Trophoblast cell (in vitro differentiated cells and primary cell): ENCODE measurements around the gene TPD52L1.
"Not testable (repeated sequence)": the region's sequence is repeated elsewhere in the genome, so short reads cannot be mapped to it uniquely, and the experiment has no call there.

ENCODE experiments used
- DNase-seq, 2 donors: peaks; one replicate each; pipeline ENCODE4 v3.0.0-alpha.2; 2016
- H2AFZ ChIP-seq: 2 replicates; pipeline ENCODE4 v1.6.1; 2013; ENCODE audit warnings: low read length, moderate library complexity, mild to moderate bottlenecking; ENCODE audit not compliant: insufficient read depth, poor library complexity
- H2AK5ac ChIP-seq: 2 replicates; pipeline ENCODE4 v1.6.1; 2013; ENCODE audit warnings: mild to moderate bottlenecking, low read length
- H2BK120ac ChIP-seq: 2 replicates; pipeline ENCODE4 v1.6.1; 2013; ENCODE audit warnings: low read length, mild to moderate bottlenecking, moderate library complexity; ENCODE audit not compliant: insufficient read depth, poor library complexity
- H2BK12ac ChIP-seq: 2 replicates; pipeline ENCODE4 v1.6.1; 2013; ENCODE audit warnings: mild to moderate bottlenecking, low read length, moderate library complexity
- H2BK5ac ChIP-seq: 2 replicates; pipeline ENCODE4 v1.6.1; 2013; ENCODE audit warnings: low read length, low read depth, moderate library complexity, mild to moderate bottlenecking; ENCODE audit not compliant: poor library complexity
- H3K14ac ChIP-seq: 2 replicates; pipeline ENCODE4 v1.6.1; 2013; ENCODE audit warnings: mild to moderate bottlenecking, low read length
- H3K18ac ChIP-seq: 2 replicates; pipeline ENCODE4 v1.6.1; 2013; ENCODE audit warnings: mild to moderate bottlenecking, low read length
- H3K23ac ChIP-seq: 2 replicates; pipeline ENCODE4 v1.6.1; 2013; ENCODE audit warnings: low read length
- H3K27ac ChIP-seq: 2 replicates; pipeline ENCODE4 v1.5.1; 2013; ENCODE audit warnings: low read depth, mild to moderate bottlenecking, inconsistent platforms, low read length, moderate library complexity
- H3K27me3 ChIP-seq: 2 replicates; pipeline ENCODE4 v1.6.1; 2013; ENCODE audit warnings: inconsistent platforms, mild to moderate bottlenecking, low read length, moderate library complexity; ENCODE audit not compliant: insufficient read depth
- H3K36me3 ChIP-seq, 2 experiments: 1 replicate in 1 of 2; 2 replicates in 1 of 2; pipeline ENCODE4 v1.6.1; 2013; ENCODE audit warnings: low read length in 2 of 2, mild to moderate bottlenecking in 2 of 2, moderate library complexity in 1 of 2; ENCODE audit not compliant: insufficient read depth in 2 of 2, control insufficient read depth in 1 of 2
- H3K4ac ChIP-seq: 2 replicates; pipeline ENCODE4 v1.6.1; 2013; ENCODE audit warnings: low read depth, mild to moderate bottlenecking, low read length, moderate library complexity
- H3K4me1 ChIP-seq, 2 experiments: 1 replicate in 1 of 2; 2 replicates in 1 of 2; pipeline ENCODE4 v1.6.1; 2013; ENCODE audit warnings: low read length in 2 of 2, mild to moderate bottlenecking in 2 of 2, moderate library complexity in 1 of 2; ENCODE audit not compliant: insufficient read depth in 2 of 2, control insufficient read depth in 1 of 2
- H3K4me2 ChIP-seq: 2 replicates; pipeline ENCODE4 v1.6.1; 2013; ENCODE audit warnings: inconsistent platforms, mild to moderate bottlenecking, low read length, moderate library complexity
- H3K4me3 ChIP-seq: 2 replicates; pipeline ENCODE4 v1.5.1; 2013; ENCODE audit warnings: mild to moderate bottlenecking, low read depth, low read length, inconsistent platforms
- H3K79me1 ChIP-seq: one replicate; pipeline ENCODE4 v1.6.1; 2013; ENCODE audit warnings: low read length
- H3K79me2 ChIP-seq: 2 replicates; pipeline ENCODE4 v1.6.1; 2013; ENCODE audit warnings: low read length, mild to moderate bottlenecking; ENCODE audit not compliant: control insufficient read depth, insufficient read depth, poor library complexity
- H3K9ac ChIP-seq: 2 replicates; pipeline ENCODE4 v1.6.1; 2013; ENCODE audit warnings: mild to moderate bottlenecking, low read length
- H3K9me3 ChIP-seq: 2 replicates; pipeline ENCODE4 v1.6.1; 2013; ENCODE audit warnings: low read depth, mild to moderate bottlenecking, control low read depth, inconsistent platforms, low read length; ENCODE audit not compliant: insufficient read depth
- H4K12ac ChIP-seq: 2 replicates; pipeline ENCODE4 v1.6.1; 2013; ENCODE audit warnings: low read depth, mild to moderate bottlenecking, low read length, moderate library complexity
- H4K8ac ChIP-seq: 2 replicates; pipeline ENCODE4 v1.6.1; 2013; ENCODE audit warnings: low read depth, mild to moderate bottlenecking, low read length, moderate library complexity
- H4K91ac ChIP-seq: one replicate; pipeline ENCODE4 v1.6.1; 2013; ENCODE audit warnings: low read depth, mild to moderate bottlenecking, low read length, moderate library complexity
- WGBS: extraction: QIAGEN DNeasy Blood & Tissue Kit; methylation state at CpG from one replicate; pipeline ENCODE4 v1.1.7; 2013; ENCODE audit warnings: missing lambda C conversion rate; ENCODE audit not compliant: insufficient read length, insufficient coverage; ENCODE audit errors: extremely low coverage; 5-methylcytosine and 5-hydroxymethylcytosine counted together

Gene TPD52L1

DNA sequence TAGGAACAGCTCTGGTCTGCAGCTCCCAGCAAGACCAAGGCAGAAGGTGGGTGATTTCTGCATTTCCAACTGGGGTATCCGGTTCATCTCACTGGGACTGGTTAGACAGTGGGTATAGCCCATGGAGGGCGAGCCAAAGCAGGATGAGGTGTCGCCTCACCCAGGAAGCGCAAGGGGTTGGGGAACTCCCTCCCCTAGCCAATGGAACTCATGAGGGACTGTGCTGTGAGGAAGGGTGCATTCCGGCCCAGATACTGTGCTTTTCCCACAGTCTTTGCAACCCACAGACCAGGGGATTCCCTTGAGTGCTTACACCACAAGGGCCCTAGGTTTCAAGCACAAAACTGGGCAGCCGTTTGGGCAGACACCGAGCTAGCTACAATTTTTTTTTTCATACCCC, 126.4 kb downstream of the TPD52L1 start:
- no peak overlapping the region for H3K14ac ChIP-seq

DNA sequence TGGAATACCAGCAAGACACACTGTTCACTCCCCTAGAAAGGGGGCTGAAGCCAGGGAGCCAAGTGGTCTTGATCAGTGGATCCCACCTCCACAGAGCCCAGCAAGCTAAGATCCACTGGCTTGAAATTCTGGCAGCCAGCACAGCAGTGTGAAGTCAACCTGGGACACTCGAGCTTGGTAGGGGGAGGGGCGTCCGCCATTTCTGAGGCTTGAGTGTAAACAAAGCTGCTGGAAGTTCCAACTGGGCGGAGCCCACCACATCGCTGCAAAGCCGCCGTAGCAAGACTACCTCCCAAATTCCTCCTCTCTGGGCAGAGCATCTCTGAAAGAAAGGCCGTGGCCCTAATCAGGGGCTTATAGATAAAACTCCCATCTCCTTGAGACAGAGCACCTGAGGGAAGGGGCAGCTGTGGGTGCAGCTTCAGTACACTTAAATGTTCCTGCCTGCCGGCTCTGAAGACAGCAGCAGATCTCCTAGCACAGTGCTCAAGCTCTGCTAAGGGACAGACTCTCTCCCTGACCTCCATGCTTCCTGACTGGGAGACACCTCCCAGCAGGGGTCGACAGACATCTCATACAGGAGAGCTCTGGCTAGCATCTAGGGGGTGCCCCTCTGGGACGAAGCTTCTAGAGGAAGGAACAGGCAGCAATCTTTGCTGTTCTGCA, 126.9 kb downstream of the TPD52L1 start:
- not testable (repeated sequence) for H2BK12ac ChIP-seq, H3K4me1 ChIP-seq, H3K27ac ChIP-seq, H2BK5ac ChIP-seq, H4K91ac ChIP-seq, H3K9me3 ChIP-seq, H4K8ac ChIP-seq, H3K4me2 ChIP-seq, H3K4me3 ChIP-seq, H3K14ac ChIP-seq, H4K12ac ChIP-seq, H2AK5ac ChIP-seq, H3K79me2 ChIP-seq, H2BK120ac ChIP-seq, H3K23ac ChIP-seq, H3K4ac ChIP-seq, H3K79me1 ChIP-seq, DNase-seq, H3K27me3 ChIP-seq, H2AFZ ChIP-seq, H3K9ac ChIP-seq
- Histone ChIP-seq H3K36me3 (peaks cover 10 to 11% of the 10 kb centered on the region in 2 experiments), H3K18ac (peak overlapping the region; percentile 37)
- no CpG with 5 or more reads among the region's 11 CpGs for WGBS

More for the DNA sequence above, 126.4 kb downstream of the TPD52L1 start:
- Histone ChIP-seq H3K4me2 (no peak overlapping the region), H3K27me3 (no peaks in the 10 kb centered on the region), H4K8ac (no peak overlapping the region), H3K4ac (no peak overlapping the region), H2BK12ac (no peak overlapping the region), H4K12ac (no peak overlapping the region), H3K18ac (no peak overlapping the region), H2AFZ (no peak overlapping the region), H4K91ac (no peak overlapping the region), H3K23ac (no peak overlapping the region), H2AK5ac (no peak overlapping the region), H3K9me3 (no peaks in the 10 kb centered on the region), H3K4me3 (no peak overlapping the region), H3K4me1 (no peaks in the 10 kb centered on the region), H3K27ac (no peak overlapping the region), H3K79me2 (no peaks in the 10 kb centered on the region), H3K36me3 (peaks cover 10 to 11% of the 10 kb centered on the region in 2 experiments), H3K9ac (peak overlapping the region; percentile 13), H3K79me1 (no peaks in the 10 kb centered on the region), H2BK5ac (no peak overlapping the region), H2BK120ac (no peak overlapping the region)
- no CpG with 5 or more reads among the region's 7 CpGs for WGBS
- no peak for DNase-seq

DNA sequence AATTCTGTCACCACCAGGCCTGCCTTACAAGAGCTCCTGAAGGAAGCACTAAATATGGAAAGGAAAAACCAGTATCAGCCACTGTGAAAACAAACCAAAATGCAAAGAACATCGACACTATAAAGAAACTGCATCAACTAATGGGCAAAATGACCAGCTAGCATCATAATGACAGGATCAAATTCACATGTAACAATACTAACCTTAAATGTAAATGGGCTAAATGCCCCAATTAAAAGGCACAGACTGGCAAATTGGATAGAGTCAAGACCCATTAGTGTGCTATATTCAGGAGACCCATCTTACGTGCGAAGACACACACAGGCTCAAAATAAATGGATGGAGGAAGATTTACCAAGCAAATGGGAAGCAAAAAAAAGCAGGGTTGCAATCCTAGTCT, 128.9 kb downstream of the TPD52L1 start:
- not testable (repeated sequence) for H2BK12ac ChIP-seq, H3K23ac ChIP-seq, H3K4me1 ChIP-seq, H3K14ac ChIP-seq, H3K4ac ChIP-seq, H3K4me3 ChIP-seq, H3K18ac ChIP-seq, H3K4me2 ChIP-seq, DNase-seq, H2BK5ac ChIP-seq, H3K36me3 ChIP-seq, H3K9ac ChIP-seq, H3K9me3 ChIP-seq, H4K8ac ChIP-seq, H2AFZ ChIP-seq, H3K79me2 ChIP-seq, H4K12ac ChIP-seq, H3K27ac ChIP-seq, H3K27me3 ChIP-seq, H2BK120ac ChIP-seq, H2AK5ac ChIP-seq, H3K79me1 ChIP-seq, H4K91ac ChIP-seq
- no CpG with 5 or more reads among the region's 3 CpGs for WGBS

DNA sequence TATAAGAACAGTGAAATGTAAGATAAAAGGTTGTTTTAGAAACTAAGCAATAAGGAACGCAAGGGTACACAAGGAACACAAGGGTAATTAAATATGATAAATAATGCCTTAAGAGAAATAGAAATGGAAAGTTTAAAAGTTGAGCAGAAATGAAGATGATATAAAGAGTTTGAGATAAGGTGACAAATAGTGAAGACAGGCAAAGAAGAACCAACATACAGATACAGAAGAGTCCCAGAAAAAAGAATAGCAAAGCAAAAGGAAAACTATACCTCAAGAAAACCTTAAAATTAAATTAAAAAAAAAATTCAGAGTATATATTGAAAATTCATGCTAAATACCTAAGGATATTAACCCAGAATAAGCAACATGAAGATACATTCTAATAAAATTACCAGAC, 131.8 kb downstream of the TPD52L1 start:
- no peak overlapping the region for H3K18ac ChIP-seq
- H3K14ac ChIP-seq, result no peak overlapping the region
- H3K23ac ChIP-seq, result no peak overlapping the region
- no peaks in the 10 kb centered on the region for H3K79me2 ChIP-seq
- H3K36me3 ChIP-seq, result peaks cover 7 to 13% of the 10 kb centered on the region in 2 experiments
- H3K4me3 ChIP-seq, result no peak overlapping the region
- no peak overlapping the region for H3K27ac ChIP-seq
- no peak overlapping the region for H4K12ac ChIP-seq
- no peak overlapping the region for H2BK12ac ChIP-seq
- H3K4me2 ChIP-seq, result no peak overlapping the region
- H2BK120ac ChIP-seq, result no peak overlapping the region
- H2BK5ac ChIP-seq, result no peak overlapping the region
- no peaks in the 10 kb centered on the region for H3K79me1 ChIP-seq
- no peak overlapping the region for H4K8ac ChIP-seq
- no peaks in the 10 kb centered on the region for H3K4me1 ChIP-seq
- H3K4ac ChIP-seq, result no peak overlapping the region
- H2AFZ ChIP-seq, result no peak overlapping the region
- no peak overlapping the region for H4K91ac ChIP-seq
- H3K9me3 ChIP-seq, result peaks cover 2% of the 10 kb centered on the region
- H3K27me3 ChIP-seq, result no peaks in the 10 kb centered on the region
- no CpG with 5 or more reads among the region's 1 CpG for WGBS
- no peak overlapping the region for H3K9ac ChIP-seq
- no peak for DNase-seq
- no peak overlapping the region for H2AK5ac ChIP-seq
